Transverse colon (tissue), 4 donors: ENCODE data around the gene ITGA11. TPM values are rescaled to one million over a fixed set of nuclear protein-coding genes. Genes with fewer than 3 reads are reported as not detected.

Source experiments
- DNase-seq: peaks from one replicate; pipeline ENCODE4 v3.0.0-alpha.2; 2019
- H3K27ac ChIP-seq, 4 donors: fragments of 200-600 bp; sonication (generic); 2 replicates each; pipeline ENCODE4 v1.5.1; 2016 to 2018; ENCODE audit warnings: inconsistent platforms in 4 of 4
- H3K27me3 ChIP-seq: fragments of 200-600 bp; sonication (generic); 2 replicates; pipeline ENCODE4 v1.5.1; 2017; ENCODE audit warnings: inconsistent platforms
- H3K36me3 ChIP-seq, 4 donors: fragments of 200-600 bp; sonication (generic); 2 replicates each; pipeline ENCODE4 v1.5.1; 2017 to 2019; ENCODE audit warnings: inconsistent platforms in 4 of 4
- H3K4me1 ChIP-seq, 4 donors: fragments of 200-600 bp; sonication (generic); 2 replicates each; pipeline ENCODE4 v1.5.1; 2017 to 2020; ENCODE audit warnings: inconsistent platforms in 4 of 4
- H3K4me3 ChIP-seq, 4 donors: fragments of 200-600 bp; sonication (generic); 1 replicate in 1 of 4; 2 replicates in 3 of 4; pipeline versions ENCODE4 v1.5.1 to v1.6.1; 2017 to 2019; ENCODE audit warnings: inconsistent platforms in 4 of 4
- H3K9me3 ChIP-seq, 2 donors: fragments of 200-600 bp; sonication (generic); 2 replicates each; pipeline ENCODE4 v1.5.1; 2017 to 2019; ENCODE audit warnings: inconsistent platforms in 2 of 2
- CTCF ChIP-seq, 5 experiments: fragments of 200-600 bp in 3 of 5; fragments of 450-650 bp in 2 of 5; sonication (generic) in 3 of 5; IDR thresholded peaks; 1 replicate in 2 of 5; 2 replicates in 3 of 5; pipeline ENCODE4 v1.5.1; 2016 to 2017; ENCODE audit warnings: antibody characterized with exemption in 5 of 5, inconsistent platforms in 3 of 5, mild to moderate bottlenecking in 2 of 5, moderate library complexity in 1 of 5
- EP300 ChIP-seq: sonication (generic); formaldehyde crosslinking; IDR thresholded peaks from one replicate; pipeline ENCODE4 v1.6.1; 2017; ENCODE audit warnings: antibody characterized with exemption, low read depth
- POLR2A ChIP-seq: fragments of 450-650 bp; IDR thresholded peaks from one replicate; pipeline ENCODE4 v1.6.1; 2016; ENCODE audit warnings: antibody characterized with exemption, mild to moderate bottlenecking, moderate library complexity
- POLR2AphosphoS5 ChIP-seq, 3 donors: sonication (generic); formaldehyde crosslinking; IDR thresholded peaks; one replicate each; pipeline ENCODE4 v1.6.1; 2016; ENCODE audit warnings: antibody characterized with exemption in 3 of 3
- WGBS, 2 donors: methylation state at CpG; one replicate each; pipeline ENCODE4 v1.1.5; 2018; ENCODE audit warnings: low coverage in 1 of 2; 5-methylcytosine and 5-hydroxymethylcytosine counted together
- in situ Hi-C, 4 donors: fragments of 200-750 bp; cut with MboI; loops; one replicate each; pipeline versions ENCODE4 v1.15.0 to v1.15.1; 2017; ENCODE audit warnings: low sequenced_read_pairs in 3 of 4, low pct_ligation_motif_present in 1 of 4, low pct_unique_long_range_greater_than_20kb in 1 of 4
- intact Hi-C: fragments of 100-400 bp; cut with DNase I; formaldehyde crosslinking; loops from one replicate; pipeline ENCODE4 v1.15.1; 2023; ENCODE audit warnings: low total_unique reads
- total RNA-seq, 4 donors: library from RNA; depleted of rRNA; stranded (reverse); fragments of >200 nt; gene quantifications; one replicate each; pipeline ENCODE4 v1.1.0, GENCODE V29; 2016

ITGA11 gene
- total RNA-seq, 4 donors from 2014 or later = 0.37 to 3.2 (median 1.1) TPM

GRCh38 chr15:68303560-68304436 lies 128.2 kb downstream of the ITGA11 start:
- no peak for DNase-seq
- WGBS, 2 donors = 68 to 83% methylated on average over 5 to 15 of the region's 15 CpGs
- Histone ChIP-seq H3K9me3 (no peaks in the 10 kb centered on the region), H3K36me3 (no peaks in the 10 kb centered on the region), H3K4me1 (peaks cover 13 to 30% (median 18%) of the 10 kb centered on the region in 4 donors), H3K27ac (no peak overlapping the region), H3K4me3 (no peak overlapping the region), H3K27me3 (no peaks in the 10 kb centered on the region)
- TF ChIP-seq POLR2AphosphoS5 (IDR thresholded peaks at IDR 0.05) (no peak), CTCF (IDR thresholded peaks at IDR 0.05) (no peak), EP300 (no peak), POLR2A (no peak)
- in situ Hi-C loops = loop anchor here in 2 of 4 donors (10.0 to 25.0 kb wide), 3 partner anchors 81 to 384 kb away; no protein-coding TSS in a partner anchor
- intact Hi-C loops = loop anchor here (10.0 kb wide), 1 partner anchor 49 kb away; no protein-coding TSS in a partner anchor

- no peak for DNase-seq
- intact Hi-C loops = loop anchor here (10.0 kb wide), 1 partner anchor 48 kb away; no protein-coding TSS in a partner anchor
- in situ Hi-C loops = loop anchor here in 2 of 4 donors (10.0 to 25.0 kb wide), 3 partner anchors 82 to 384 kb away; no protein-coding TSS in a partner anchor
Measured at GRCh38 chr15:68303134-68303533, 128.8 kb downstream of the ITGA11 start.

GRCh38 chr15:68302729-68303128 lies 129.2 kb downstream of the ITGA11 start:
- WGBS, 2 donors = 100% methylated on average over 6 of the region's 6 CpGs; no CpG with 5 or more reads in 1 of the 2 donors
- intact Hi-C loops (loop anchor here (10.0 kb wide), 1 partner anchor 48 kb away; no protein-coding TSS in a partner anchor), in situ Hi-C loops (loop anchor here in 2 of 4 donors (10.0 to 25.0 kb wide), 3 partner anchors 82 to 385 kb away; no protein-coding TSS in a partner anchor)
- Histone ChIP-seq H3K4me3 (no peak overlapping the region), H3K4me1 (peaks cover 13 to 39% (median 23%) of the 10 kb centered on the region in 4 donors), H3K36me3 (no peaks in the 10 kb centered on the region), H3K27ac (no peak overlapping the region), H3K27me3 (no peaks in the 10 kb centered on the region), H3K9me3 (no peaks in the 10 kb centered on the region)
- no peak for DNase-seq
- TF ChIP-seq POLR2AphosphoS5 (IDR thresholded peaks at IDR 0.05) (no peak), EP300 (no peak), CTCF (IDR thresholded peaks at IDR 0.05) (no peak)

More at GRCh38 chr15:68303134-68303533, 128.8 kb downstream of the ITGA11 start:
- H3K4me3 ChIP-seq = no peak overlapping the region
- no peaks in the 10 kb centered on the region for H3K27me3 ChIP-seq
- H3K27ac ChIP-seq = no peak overlapping the region
- no peak for TF ChIP-seq POLR2A
- TF ChIP-seq POLR2AphosphoS5 (IDR thresholded peaks at IDR 0.05) = no peak
- no peak for TF ChIP-seq CTCF (IDR thresholded peaks at IDR 0.05)
- no peak for TF ChIP-seq EP300
- no peaks in the 10 kb centered on the region for H3K9me3 ChIP-seq
- peaks cover 13 to 36% (median 22%) of the 10 kb centered on the region in 4 donors for H3K4me1 ChIP-seq
- H3K36me3 ChIP-seq = no peaks in the 10 kb centered on the region
- WGBS, 2 donors = 71 to 92% methylated on average over 1 to 2 of the region's 2 CpGs

GRCh38 chr15:68301301-68301700 lies 130.7 kb downstream of the ITGA11 start:
- in situ Hi-C loops (loop anchor here in 2 of 4 donors (10.0 to 25.0 kb wide), 3 partner anchors 84 to 386 kb away; no protein-coding TSS in a partner anchor), intact Hi-C loops (loop anchor here (10.0 kb wide), 1 partner anchor 46 kb away; no protein-coding TSS in a partner anchor)
- WGBS, 2 donors = 94% methylated on average over 8 of the region's 8 CpGs; no CpG with 5 or more reads in 1 of the 2 donors
- no peaks in the 10 kb centered on the region for H3K36me3 ChIP-seq
- H3K27me3 ChIP-seq = no peaks in the 10 kb centered on the region
- DNase-seq = no peak
- H3K4me3 ChIP-seq = no peak overlapping the region
- TF ChIP-seq CTCF (IDR thresholded peaks at IDR 0.05) (no peak), POLR2AphosphoS5 (IDR thresholded peaks at IDR 0.05) (no peak), EP300 (no peak), POLR2A (no peak)
- peak overlapping the region in 2 of 4 donors; percentile 17 to 69 for H3K27ac ChIP-seq
- H3K9me3 ChIP-seq = no peaks in the 10 kb centered on the region
- H3K4me1 ChIP-seq = peaks cover 13 to 37% (median 23%) of the 10 kb centered on the region in 4 donors
